ENCODE measurements around the gene ANKRD24.
"Not testable (repeated sequence)": the region's sequence is repeated elsewhere in the genome, so short reads cannot be mapped to it uniquely, and the experiment has no call there.

ANKRD24 gene

DNA sequence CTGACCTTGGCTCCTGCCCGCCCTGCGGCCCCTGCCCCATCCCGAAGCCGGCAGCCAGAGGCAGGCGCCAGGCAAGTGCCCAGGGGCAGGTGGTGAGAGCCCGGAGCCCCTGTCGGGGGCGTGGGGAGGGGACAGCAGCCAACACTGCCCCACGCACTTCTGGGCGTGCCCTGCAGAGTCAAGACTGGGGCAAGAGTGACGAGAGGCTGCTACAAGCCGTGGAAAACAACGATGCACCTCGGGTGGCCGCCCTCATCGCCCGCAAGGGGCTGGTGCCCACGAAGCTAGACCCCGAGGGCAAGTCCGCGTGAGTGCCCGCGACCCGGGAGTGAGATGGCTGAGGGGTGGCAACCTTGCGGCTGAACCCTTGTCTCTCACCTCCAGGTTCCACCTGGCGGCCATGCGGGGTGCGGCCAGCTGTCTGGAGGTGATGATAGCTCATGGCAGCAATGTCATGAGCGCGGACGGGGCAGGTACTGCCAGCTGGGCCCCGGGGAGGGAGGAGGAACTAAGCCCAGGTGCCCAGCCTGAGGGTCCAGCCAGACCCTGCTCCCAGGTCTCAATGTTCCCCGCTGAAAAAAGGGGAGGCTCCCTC, 17.3 kb downstream of the ANKRD24 start:
- no peak for DNase-seq

DNA sequence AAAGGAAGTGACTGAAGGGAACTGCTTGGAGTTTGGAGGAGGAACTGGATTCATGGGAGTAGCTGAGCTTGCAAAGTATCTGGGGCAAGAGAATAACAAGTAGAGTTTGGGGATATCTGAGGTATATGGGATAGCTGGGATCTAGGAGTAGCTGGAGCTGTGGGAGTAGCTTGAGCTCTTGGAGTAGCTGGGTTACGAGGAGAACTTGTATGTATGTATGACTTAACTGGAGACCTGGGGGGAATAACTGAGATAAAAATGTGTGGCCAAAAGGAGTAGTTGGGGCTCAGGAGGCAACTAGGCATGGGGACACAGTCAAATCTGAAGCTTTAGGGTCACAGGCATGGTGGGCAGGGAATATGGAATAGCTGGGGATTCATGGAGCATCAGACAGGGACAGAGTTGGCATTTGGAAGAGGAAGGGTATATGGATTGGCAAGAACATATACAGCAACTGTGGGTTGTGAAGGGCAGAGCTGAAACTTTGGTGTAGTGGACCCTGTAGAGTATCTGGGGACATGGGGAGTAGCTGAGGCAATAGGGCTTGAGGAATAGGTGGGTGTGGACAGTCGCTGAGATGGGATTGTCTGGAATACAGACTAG, 18.6 kb downstream of the ANKRD24 start:
- DNase-seq, result no peak

DNA sequence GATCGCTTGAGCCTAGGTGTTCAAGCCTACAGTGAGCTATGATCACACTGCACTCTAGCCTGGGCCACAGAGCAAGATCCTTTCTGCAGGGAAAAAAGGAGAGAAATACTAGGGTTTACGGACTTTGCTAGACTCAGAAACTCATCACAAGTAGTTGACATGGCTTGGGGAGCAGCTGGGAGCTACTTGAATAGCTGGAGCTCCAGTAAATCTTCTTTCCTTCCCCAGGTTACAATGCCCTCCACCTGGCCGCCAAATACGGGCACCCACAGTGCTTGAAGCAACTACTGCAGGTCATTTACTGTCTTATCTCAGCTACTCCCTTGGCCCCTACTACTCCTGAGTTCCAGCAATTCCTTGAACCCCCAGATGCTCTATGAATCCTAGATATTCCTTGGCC, 19.3 kb downstream of the ANKRD24 start:
- DNase-seq, result no peak

DNA sequence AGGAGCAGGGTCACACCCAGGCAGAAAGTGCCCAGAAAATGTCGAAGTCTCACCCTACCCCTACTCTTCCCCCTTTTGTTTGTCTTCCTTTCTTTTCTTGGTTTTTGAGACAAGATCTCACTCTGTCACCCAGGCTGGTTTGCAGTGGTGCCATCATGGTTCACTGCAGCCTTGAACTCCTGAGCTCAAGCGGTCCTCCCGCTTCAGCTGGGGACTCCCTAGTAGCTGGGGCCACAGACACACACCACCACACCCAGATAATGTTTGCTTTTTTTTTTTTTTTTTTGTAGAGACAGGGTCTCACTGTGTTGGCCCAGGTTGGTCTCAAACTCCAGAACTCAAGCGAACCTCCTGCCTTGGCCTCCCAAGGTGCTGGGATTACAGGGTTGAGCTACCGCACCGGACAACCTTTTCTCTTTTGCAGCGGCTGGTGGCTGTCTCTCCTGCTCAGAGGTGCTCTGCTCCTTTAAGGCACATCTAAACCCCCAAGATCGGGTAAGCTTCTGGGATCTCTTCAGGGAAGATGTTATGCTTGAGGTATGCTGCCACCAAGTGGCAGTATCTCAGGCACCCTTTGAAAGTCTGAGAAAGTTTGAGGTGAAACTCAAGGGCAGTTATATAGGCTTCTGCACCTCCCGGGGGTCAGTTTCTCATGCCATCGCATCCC, 24.5 kb downstream of the ANKRD24 start:
- no peak for DNase-seq

DNA sequence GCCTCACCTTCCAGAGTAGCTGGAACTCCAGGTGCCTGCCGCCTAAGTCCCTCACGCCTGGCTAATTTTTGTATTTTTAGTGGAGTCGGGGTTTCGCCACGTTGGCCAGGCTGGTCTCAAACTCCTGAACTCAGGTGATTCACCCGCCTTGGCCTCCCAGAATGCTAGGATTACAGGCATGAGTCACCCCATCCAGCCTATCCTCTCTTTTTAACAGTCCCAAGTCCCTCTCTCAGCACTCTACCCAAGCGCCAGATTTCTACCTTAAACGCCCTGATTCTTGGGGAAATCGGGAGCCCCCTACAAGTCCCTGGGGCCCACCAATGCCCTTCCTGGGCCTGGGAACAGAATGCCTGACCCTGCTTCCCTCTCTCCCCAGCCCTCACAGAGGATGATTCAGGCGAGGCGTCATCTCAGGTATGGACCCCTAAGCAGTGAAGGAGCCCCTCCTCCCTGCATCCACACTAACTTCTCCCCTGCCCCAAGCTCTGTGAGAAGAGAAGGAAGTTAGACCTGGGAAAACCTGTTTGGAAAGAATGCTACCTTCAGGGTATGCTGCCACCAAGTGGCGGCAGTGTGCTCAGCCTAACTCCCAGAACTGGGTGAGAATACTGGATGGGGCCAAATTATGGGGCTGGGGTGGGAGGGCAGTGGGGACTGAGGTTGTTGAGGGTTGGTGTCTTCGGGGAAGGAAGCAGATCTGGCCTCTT, 26.1 kb downstream of the ANKRD24 start:
- no peak for DNase-seq

DNA sequence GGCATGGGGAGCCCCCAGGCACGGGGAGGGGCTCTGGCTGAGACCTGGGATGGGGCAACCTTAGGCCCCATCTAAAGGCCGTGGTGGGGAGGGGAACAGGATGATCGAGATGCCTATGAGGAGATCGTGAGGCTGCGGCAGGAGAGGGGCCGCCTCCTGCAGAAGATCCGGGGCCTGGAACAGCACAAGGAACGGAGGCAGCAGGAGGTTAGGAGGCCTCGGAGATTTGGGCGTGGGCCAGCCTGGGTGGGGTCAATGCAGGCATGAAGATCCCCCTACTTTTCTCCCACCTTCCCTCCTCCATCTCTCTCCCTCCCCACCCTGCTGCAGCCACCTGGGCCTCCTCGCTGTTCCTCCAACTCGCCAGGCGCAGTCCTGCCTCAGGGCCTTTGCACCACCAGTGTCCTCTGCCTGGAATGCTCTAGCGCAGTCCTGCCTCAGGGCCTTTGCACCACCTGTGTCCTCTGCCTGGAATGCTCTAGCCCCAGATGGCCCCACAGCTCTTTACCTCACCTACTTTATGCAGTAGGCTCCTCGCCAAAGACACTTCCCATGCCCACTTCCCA, 27.8 kb downstream of the ANKRD24 start:
- DNase-seq, result no peak

DNA sequence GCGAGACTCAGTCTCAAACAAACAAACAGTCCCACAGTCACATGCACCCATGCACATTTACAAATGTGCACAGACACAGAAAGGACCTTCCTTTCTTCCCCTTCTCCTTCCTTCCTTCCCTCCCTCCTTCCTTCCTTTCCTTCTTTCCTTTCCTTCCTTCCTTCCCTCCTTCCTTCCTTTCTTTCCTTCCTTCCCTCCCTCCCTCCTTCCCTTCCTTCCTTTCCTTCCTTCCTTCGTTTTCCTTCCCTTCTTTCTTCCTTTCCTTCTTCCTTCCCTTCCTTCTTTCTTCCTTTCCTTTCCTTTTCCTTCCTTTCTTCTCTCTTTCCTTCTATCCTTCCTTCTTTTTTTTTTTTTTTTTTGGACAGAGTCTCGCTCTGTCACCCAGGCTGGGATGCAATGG, 30.6 kb downstream of the ANKRD24 start:
- no peak for DNase-seq

DNA sequence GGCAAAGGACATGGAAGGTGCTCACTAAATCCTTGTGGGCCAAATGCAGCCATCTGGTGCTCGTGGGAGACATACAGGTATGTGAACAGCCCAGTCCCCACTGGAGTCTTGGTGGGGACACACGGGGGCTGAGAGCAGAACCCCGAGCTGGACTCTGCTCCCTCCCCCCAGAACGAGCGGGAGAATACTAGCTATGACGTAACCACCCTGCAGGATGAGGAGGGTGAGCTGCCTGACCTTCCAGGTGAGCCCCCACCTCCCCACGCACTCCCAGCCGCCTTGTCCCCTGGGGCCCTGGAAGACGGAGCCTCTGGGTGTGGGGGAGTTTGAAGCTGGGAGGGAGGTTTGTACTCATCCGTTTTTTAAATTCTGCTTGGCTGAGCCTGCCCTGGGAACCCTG, 33.3 kb downstream of the ANKRD24 start:
- no peak for DNase-seq

DNA sequence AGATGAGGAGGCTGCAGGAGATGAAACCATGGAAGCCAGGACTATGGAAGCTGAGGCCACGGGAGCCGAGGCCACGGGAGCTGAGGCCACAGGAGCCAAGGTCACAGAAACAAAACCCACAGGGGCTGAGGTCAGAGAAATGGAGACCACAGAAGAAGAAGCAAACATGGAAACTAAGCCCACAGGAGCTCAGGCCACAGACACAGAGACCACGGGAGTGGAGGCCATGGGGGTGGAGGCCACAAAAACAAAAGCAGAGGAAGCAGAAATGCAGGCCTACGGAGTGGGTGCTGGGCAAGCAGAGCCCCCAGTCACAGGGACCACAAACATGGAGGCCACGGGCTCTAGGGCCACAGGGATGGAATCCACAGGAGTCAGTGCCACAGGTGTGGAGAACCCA, 34.4 kb downstream of the ANKRD24 start:
- DNase-seq, result no peak

DNA sequence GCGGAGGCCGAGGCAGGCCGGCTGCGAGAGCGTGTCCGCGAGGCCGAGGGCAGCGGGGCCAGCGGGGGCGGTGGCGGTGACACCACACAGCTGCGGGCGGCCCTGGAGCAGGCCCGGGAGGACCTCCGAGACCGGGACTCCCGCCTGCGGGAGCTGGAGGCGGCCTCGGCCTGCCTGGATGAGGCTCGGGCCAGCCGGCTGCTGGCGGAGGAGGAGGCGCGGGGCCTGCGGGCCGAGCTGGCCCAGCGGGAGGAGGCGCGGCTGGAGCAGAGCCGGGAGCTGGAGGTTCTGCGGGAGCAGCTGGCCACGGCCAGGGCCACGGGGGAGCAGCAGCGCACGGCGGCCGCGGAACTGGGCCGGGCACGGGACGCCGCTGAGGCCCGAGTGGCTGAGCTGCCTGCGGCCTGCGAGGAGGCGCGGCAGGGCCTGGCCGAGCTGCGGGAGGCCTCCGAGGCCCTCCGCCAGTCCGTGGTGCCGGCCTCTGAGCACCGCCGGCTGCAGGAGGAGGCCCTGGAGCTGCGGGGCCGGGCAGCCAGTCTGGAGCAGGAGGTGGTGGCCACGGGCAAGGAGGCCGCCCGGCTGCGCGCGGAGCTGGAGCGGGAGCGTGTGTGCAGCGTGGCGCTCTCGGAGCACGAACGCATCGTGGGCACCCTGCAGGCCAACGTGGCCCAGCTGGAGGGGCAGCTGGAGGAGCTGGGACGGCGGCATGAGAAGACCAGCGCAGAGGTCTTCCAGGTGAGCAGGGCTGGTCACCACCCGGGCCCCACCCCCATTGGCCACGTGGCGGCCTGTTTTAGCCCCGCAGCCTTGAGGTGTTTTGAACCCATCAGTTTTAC, 35.2 kb downstream of the ANKRD24 start:
- no peak for DNase-seq

DNA sequence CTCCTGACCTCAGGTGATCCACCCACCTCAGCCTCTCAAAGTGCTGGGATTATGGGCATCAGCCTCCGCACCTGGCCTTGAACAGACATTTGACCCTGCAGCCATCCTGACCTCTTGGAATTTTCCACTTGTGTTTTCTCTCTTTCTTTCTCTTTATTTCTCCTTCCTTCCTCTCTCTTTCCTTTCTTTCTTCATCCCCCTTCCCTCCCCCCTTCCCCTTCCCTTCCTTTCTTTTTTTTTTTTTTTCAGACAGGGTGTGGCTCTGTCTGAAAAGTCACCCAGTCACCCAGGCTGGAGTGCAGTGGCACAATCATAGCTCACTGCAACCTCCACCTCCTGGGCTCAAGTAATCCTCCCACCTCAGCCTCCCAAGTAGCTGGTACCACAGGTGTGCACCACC, 36.0 kb downstream of the ANKRD24 start:
- not testable (repeated sequence) for DNase-seq

DNA sequence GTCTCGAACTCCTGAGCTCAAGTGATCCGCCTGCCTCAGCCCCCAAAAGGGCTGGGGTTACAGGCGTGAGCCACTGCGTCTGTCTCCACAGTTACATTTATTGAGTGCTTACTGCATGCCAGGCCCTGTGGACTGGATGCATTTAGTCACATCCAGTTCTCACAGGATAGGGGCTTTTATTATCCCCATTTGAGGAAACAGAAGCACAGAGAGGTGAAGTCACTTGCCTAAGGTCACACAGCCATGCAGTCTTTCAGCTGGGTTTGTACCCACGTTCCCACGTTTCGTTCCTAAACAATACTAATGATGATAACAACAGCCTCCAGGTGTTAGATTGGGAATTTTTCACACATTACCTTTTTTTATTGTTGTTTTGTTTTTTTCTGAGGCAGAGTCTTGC, 37.7 kb downstream of the ANKRD24 start:
- DNase-seq, result no peak

DNA sequence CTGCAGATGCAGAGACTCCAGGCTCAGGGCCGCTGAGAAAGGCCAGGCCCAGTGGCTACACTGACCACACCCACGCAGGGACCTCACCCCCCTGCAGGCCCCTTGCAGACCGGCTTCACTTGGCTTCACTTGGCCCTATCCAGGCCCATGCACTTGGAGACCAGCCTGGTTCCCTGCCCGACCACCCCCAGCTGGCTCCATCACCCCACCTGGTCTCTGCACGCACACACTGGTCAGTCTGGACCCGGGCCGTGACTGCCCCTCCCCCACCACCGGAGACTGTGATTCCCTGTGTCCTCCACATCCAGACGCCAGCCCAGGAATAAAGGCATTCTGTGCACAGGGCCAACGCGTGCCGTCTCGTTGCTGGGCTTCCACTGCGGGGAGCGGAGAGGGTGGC, 42.0 kb downstream of the ANKRD24 start:
- DNase-seq, result no peak

DNA sequence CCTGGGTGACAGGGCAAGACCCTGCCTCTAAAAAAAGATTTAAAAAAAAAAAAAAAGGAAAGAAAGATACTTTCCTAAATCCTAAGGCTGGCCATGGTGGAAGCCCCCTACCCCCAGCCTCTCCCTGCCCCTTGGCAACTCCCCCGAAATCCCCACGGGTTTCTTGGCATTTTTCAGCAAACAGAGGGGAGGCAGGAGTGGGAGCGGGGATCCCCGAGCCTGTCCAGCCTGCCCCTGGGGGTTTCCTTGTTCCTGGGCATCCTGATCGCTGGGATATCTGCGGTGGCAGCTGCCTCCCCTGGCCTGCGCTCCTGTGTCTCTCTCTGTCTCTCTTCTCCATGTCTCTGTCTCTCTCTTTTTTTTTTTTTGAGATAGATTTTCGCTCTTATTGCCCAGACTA, 43.4 kb downstream of the ANKRD24 start:
- DNase-seq, result no peak

DNA sequence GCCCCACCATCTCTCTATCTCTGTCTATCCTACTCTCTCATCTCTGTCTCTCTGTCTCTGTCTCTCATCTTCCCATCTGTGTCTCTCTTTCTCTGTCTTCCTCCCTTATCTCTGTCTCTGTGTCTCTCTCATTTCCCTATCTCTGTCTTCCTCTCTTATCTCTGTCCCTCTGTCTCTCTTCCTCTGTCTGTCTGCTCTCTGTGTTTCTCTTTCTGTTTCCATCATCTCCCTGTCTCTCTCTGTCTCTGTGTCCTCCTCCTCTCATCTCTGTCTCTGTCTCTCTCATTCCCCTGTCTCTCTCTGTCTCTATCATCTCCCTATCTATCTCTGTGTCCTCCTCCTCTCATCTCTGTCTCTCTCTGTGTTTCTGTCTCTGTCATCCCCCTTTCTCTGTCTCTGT, 45.3 kb downstream of the ANKRD24 start:
- no peak for DNase-seq

DNA sequence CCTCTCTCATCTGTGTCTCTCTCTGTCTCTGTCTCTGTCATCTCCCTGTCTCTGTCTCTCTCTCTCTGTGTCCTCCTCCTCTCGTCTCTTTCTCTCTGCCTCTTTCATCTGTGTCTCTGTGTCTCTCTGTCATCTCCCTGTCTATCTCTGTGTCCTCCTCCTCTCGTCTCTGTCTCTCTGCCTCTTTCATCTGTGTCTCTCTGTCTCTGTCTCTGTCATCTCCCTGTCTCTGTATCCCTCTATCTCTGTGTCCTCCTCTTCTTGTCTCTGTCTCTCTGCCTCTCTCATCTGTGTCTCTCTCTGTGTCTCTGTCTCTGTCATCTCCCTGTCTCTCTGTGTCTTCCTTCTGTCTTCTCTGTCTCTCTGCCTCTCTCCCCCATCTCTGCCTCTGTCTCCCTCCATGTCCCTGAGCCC, 46.3 kb downstream of the ANKRD24 start:
- no peak for DNase-seq

DNA sequence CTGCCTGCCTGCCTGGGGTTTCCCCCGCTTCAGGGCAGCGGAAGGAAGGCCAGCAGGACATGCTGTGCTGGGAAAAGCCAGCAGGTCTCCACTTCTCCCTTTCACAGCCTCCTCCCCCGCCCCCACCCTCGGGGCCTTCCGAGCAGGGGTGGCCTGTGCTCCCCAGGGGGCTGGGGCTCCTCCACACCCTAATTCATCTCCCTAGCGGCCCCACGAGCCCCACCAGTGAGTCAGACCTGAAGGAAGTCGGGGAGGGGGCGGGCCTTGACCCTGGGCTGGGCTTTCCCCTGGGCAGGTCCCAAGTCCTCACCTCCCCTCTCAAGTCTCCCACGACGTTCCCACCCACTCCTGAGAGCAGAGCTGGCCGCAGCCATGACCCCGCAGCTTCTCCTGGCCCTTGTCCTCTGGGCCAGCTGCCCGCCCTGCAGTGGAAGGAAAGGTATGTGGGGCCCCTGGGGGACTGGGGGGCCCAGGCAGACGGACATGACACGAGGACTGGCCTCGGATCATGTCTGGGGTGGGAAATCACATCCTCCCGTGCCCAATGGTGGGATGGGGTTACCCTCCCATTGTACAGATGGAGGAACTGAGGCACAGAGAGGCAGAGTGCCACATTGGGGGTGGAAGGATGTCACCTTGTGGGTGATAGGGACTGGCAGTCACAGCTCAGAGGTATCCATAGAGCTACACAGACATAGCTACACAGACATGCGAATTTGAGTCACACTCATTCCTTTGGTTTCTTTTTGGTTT, 46.9 kb downstream of the ANKRD24 start, which contains the start of gene EBI3:
Gene EBI3, plus strand, starts transcription at position 345 of the 753 bp plus-strand sequence. Its CDS starts 28 bp downstream, at position 373.
- DNase-seq, result no peak

DNA sequence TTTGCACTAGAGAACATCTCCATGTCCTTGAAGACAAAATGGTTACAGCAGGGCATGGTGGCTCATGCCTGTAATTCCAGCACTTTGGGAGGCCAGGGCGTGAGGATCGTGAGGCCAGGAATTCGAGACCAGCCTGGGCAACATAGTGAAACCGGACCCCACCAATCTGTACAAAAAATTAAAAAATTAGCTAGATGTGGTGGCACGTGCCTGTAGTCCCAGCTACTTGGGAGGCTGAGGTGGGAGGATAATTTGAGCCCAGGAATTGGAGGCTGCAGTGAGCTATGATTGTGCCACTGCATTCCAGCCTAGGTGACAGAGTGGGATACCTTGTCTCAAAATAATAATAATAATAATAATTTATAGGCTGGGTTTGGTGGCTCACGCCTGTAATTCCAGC, 47.7 kb downstream of the ANKRD24 start:
- not testable (repeated sequence) for DNase-seq

DNA sequence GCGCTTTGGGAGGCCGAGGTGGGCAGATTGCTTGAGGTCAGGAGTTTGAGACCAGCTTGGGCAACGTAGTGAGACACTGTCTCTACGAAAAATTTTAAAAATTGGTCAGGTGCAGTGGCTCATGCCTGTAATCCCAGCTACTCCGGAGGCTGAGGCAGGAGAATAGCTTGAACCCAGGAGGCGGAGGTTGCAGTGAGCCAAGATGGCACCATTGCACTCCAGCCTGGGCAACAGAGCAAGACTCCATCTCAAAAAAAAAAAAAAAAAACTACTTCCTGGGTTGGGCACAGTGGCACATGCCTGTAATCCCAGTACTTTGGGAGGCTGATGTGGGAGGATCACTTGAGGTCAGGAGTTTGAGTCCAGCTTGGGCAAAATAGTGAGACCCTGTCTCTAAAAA, 49.0 kb downstream of the ANKRD24 start:
- DNase-seq, result not testable (repeated sequence)

DNA sequence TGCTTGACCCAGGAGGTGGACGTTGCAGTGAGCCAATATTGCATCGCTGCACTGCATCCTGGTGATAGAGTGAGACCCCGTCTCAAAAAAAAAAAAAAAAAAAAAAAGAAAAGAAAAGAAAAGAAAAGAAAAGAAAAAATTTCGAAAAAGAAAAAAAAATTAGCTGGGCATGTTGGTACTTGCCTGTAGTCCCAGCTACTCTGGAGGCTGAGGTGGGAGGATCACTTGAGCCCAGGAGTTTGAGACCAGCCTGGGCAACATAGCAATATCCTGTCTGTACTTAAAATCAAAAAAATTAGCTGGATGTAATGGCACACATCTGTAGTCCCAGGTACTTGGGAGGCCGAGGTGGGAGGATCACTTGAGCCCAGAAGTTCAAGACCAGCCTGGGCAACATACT, 49.6 kb downstream of the ANKRD24 start:
- DNase-seq, result not testable (repeated sequence)

DNA sequence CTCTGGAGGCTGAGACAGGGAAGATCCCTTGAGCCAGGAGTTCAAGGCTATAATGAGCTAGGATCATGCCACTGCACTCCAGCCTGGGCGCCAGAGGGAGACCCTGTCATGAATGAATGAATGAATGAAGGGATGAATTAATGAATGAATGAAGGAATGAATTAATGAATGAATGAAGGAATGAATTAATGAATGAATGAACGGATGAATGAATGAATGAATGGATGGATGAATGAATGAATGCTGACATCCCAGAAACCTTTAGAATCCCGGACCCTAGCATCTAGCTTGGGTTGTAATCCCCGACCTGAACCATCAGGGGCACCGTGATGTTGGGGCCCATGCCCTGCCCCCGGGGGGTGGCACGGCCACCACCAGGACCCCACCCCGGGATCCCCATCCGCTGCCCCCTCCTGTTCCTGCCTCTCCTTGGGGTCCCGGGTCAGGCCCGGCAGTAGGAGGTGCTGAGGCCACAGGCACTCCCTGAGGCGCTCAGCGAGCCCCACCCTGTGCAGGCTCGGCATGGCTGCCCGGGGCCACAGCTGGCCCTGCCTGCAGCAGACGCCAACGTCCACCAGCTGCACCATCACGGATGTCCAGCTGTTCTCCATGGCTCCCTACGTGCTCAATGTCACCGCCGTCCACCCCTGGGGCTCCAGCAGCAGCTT, 50.3 kb downstream of the ANKRD24 start:
- no peak for DNase-seq
